GM12878 (cell line): ENCODE results near the gene NOL3. TPM values are rescaled to one million over a fixed set of nuclear protein-coding genes. Genes with fewer than 3 reads are reported as not detected.

Source experiments
- ATAC-seq: fragments of 200-7000 bp; cut with Tn5 transposase; 3 replicates; pipeline ENCODE4 v1.9.1; 2020; ENCODE audit warnings: mild to moderate bottlenecking, moderate library complexity
- BruUV-seq: library from RNA; stranded (reverse); fragments of 400-500 nt; replicated peaks from 2 replicates; lab custom pipeline; 2021; lab: Mats Ljungman, UMichigan
- CTCF ChIA-PET: fragments of 300-600 bp; sonication (Branson Sonifier 250); formaldehyde crosslinking; extraction: SDS; loops from one replicate; lab custom pipeline; 2021; ENCODE audit warnings: inconsistent platforms; lab: Yijun Ruan, JAX
- POLR2A ChIA-PET: fragments of 350-600 bp; formaldehyde crosslinking; extraction: SDS; loops from one replicate; lab custom pipeline; 2021; ENCODE audit warnings: inconsistent platforms; lab: Charles Lee
- RAD21 ChIA-PET: fragments of 300-600 bp; sonication (Branson Sonifier 250); formaldehyde crosslinking; loops from one replicate; lab custom pipeline; 2023; ENCODE audit warnings: antibody characterized with exemption; ENCODE audit not compliant: unreplicated experiment; lab: Charles Lee
- SMC1A ChIA-PET: fragments of 300-600 bp; sonication (Branson Sonifier 250); formaldehyde crosslinking; loops from one replicate; lab custom pipeline; 2023; ENCODE audit not compliant: unreplicated experiment, uncharacterized antibody; lab: Charles Lee
- DNase-seq: peaks from one replicate; pipeline ENCODE4 v3.0.0-alpha.2; 2011; ENCODE audit warnings: low read depth, low spot score
- FAIRE-seq: peaks from 3 replicates; lab custom pipeline; 2011; peaks lifted over from hg19 to GRCh38; lab: Jason Lieb, UNC
- H2AFZ ChIP-seq: 2 replicates; pipeline ENCODE4 v1.6.0; 2011; ENCODE audit warnings: low read depth, low read length, control low read depth; ENCODE audit not compliant: control insufficient read depth
- H3K27ac ChIP-seq: 2 replicates; pipeline ENCODE4 v1.5.1; 2011; ENCODE audit warnings: control low read depth; ENCODE audit not compliant: control insufficient read depth, insufficient read depth
- H3K27me3 ChIP-seq, 2 experiments: replicated peaks in 1 of 2; 2 replicates each; pipeline versions ENCODE4 v1.6.0 to v1.6.1; 2011; ENCODE audit warnings: low read length in 1 of 2; ENCODE audit not compliant: control insufficient read depth in 2 of 2, insufficient read depth in 2 of 2
- H3K36me3 ChIP-seq, 2 experiments: 2 replicates each; pipeline ENCODE4 v1.5.1; 2011; ENCODE audit warnings: low read length in 1 of 2; ENCODE audit not compliant: control insufficient read depth in 2 of 2, insufficient read depth in 2 of 2
- H3K4me1 ChIP-seq: 2 replicates; pipeline ENCODE4 v1.6.1; 2011; ENCODE audit warnings: mild to moderate bottlenecking, low read length, moderate library complexity, mixed read lengths; ENCODE audit not compliant: control insufficient read depth, insufficient read depth
- H3K4me2 ChIP-seq: 2 replicates; pipeline ENCODE4 v1.6.0; 2011; ENCODE audit warnings: control low read depth; ENCODE audit not compliant: control insufficient read depth, insufficient read depth
- H3K4me3 ChIP-seq: fragments of 200-600 bp; sonication (generic); 2 replicates; pipeline ENCODE4 v1.5.1; 2016
- H3K79me2 ChIP-seq: 2 replicates; pipeline ENCODE4 v1.6.0; 2011; ENCODE audit warnings: low read length; ENCODE audit not compliant: control insufficient read depth, insufficient read depth
- H3K9ac ChIP-seq: 2 replicates; pipeline ENCODE4 v1.8.0; 2011; ENCODE audit warnings: low read length, control low read depth, mixed read lengths; ENCODE audit not compliant: control insufficient read depth, insufficient read depth
- H3K9me3 ChIP-seq: replicated peaks from 3 replicates; pipeline ENCODE4 v1.5.1; 2011; ENCODE audit warnings: mild to moderate bottlenecking, low read length; ENCODE audit not compliant: control insufficient read depth, insufficient read depth
- H4K20me1 ChIP-seq: 2 replicates; pipeline ENCODE4 v1.6.0; 2011; ENCODE audit not compliant: control insufficient read depth, insufficient read depth
- BCL11A ChIP-seq: IDR thresholded peaks from 2 replicates; pipeline ENCODE4 v1.6.1; 2011; ENCODE audit warnings: low read depth, low read length
- CBFB ChIP-seq: IDR thresholded peaks from 2 replicates; pipeline ENCODE4 v1.6.1; 2016; ENCODE audit warnings: antibody characterized with exemption, low read depth
- HDAC2 ChIP-seq: fragments of 200-600 bp; sonication (generic); IDR thresholded peaks from 2 replicates; pipeline ENCODE4 v1.6.1; 2017
- HDGF ChIP-seq: fragments of 450-650 bp; IDR thresholded peaks from 2 replicates; pipeline ENCODE4 v1.6.1; 2016; ENCODE audit warnings: antibody characterized with exemption
- IKZF1 ChIP-seq: fragments of 450-650 bp; conservative IDR thresholded peaks from 2 replicates; pipeline ENCODE4 v1.6.1; 2017; ENCODE audit warnings: antibody characterized with exemption, mild to moderate bottlenecking
- KAT2A ChIP-seq: conservative IDR thresholded peaks from 2 replicates; pipeline ENCODE4 v1.6.1; 2011; ENCODE audit warnings: low read depth, low read length; ENCODE audit not compliant: control insufficient read depth
- MEF2B ChIP-seq: fragments of 450-650 bp; IDR thresholded peaks from 2 replicates; pipeline ENCODE4 v1.6.1; 2018; ENCODE audit warnings: mild to moderate bottlenecking, moderate library complexity; ENCODE audit not compliant: partially characterized antibody, poor library complexity, severe bottlenecking
- MXI1 ChIP-seq: fragments of 150-350 bp; IDR thresholded peaks from 2 replicates; pipeline ENCODE4 v1.6.1; 2011; ENCODE audit warnings: low read depth, mild to moderate bottlenecking, inconsistent platforms, low read length, improper control_type of control experiment
- SPI1 ChIP-seq: IDR thresholded peaks from 2 replicates; pipeline ENCODE4 v1.6.1; 2011; ENCODE audit warnings: low read depth, mild to moderate bottlenecking, low read length, moderate library complexity, borderline replicate concordance; ENCODE audit not compliant: insufficient read depth
- SUPT20H ChIP-seq: IDR thresholded peaks from 2 replicates; pipeline ENCODE4 v1.6.1; 2011; ENCODE audit warnings: low read depth, mild to moderate bottlenecking, low read length, moderate library complexity, borderline replicate concordance; ENCODE audit not compliant: control insufficient read depth
- TAF1 ChIP-seq: IDR thresholded peaks from 2 replicates; pipeline ENCODE4 v1.6.1; 2011; ENCODE audit warnings: mild to moderate bottlenecking, low read depth, low read length, borderline replicate concordance
- WRNIP1 ChIP-seq: IDR thresholded peaks from 2 replicates; pipeline ENCODE4 v1.6.1; 2011; ENCODE audit warnings: low read depth, low read length, improper control_type of control experiment, borderline replicate concordance
- ZBTB11 ChIP-seq: fragments of 450-650 bp; formaldehyde crosslinking; IDR thresholded peaks from 2 replicates; pipeline ENCODE4 v1.5.0; 2022; ENCODE audit warnings: mild to moderate bottlenecking, missing genetic modification characterization
- ZNF274 ChIP-seq: IDR thresholded peaks from one replicate; pipeline ENCODE4 v1.8.0; 2011; ENCODE audit not compliant: insufficient read length, insufficient read depth
- ZZZ3 ChIP-seq: IDR thresholded peaks from 2 replicates; pipeline ENCODE4 v1.6.1; 2011; ENCODE audit warnings: low read depth; ENCODE audit not compliant: control insufficient read depth, insufficient read length
- WGBS: methylation state at CpG from one replicate; pipeline ENCODE4 v1.1.6; 2016; ENCODE audit warnings: low lambda C conversion rate; ENCODE audit not compliant: insufficient replicate concordance, insufficient coverage; ENCODE audit errors: missing lambda C conversion rate; 5-methylcytosine and 5-hydroxymethylcytosine counted together
- in situ Hi-C: fragments of 300-500 bp; cut with MboI; formaldehyde crosslinking; loops from 9 replicates; pipeline ENCODE4 v1.14.3; 2018; ENCODE audit warnings: mixed read lengths
- intact Hi-C: fragments of 100-400 bp; cut with micrococcal nuclease; formaldehyde crosslinking; loops from one replicate; pipeline ENCODE4 v1.14.2; 2022; ENCODE audit not compliant: unreplicated experiment
- polyA plus RNA-seq, 11 experiments: library from polyadenylated mRNA; depleted of rRNA in 4 of 11; unstranded in 6 of 11; stranded (reverse) in 5 of 11; fragments of >200 nt; fragmentation: Nextera tagmentation in 4 of 11; fragmentation: Illumina TruSeq in 1 of 11; extraction: Ambion mirVana in 4 of 11; extraction: Trizol in 1 of 11; gene quantifications; 1 replicate in 1 of 11; 2 replicates in 10 of 11; pipeline versions ENCODE4 v1.2.1 to v1.2.3, GENCODE V29; 2011 to 2016; ENCODE audit warnings: inconsistent platforms in 2 of 11, missing spikeins in 2 of 11, low read depth in 1 of 11
- total RNA-seq, 4 experiments: library from RNA; depleted of rRNA in 3 of 4; stranded (reverse); fragments of >200 nt in 3 of 4; fragmentation: Illumina TruSeq in 1 of 4; extraction: Trizol in 1 of 4; gene quantifications; 2 replicates each; pipeline versions ENCODE4 v1.2.1 to v1.2.3, GENCODE V29; 2013 to 2021

Gene NOL3
- total and polyA plus RNA-seq, 10 of the 15 experiments (the other 5 are each of a cell fraction or from before 2014, with no cell fraction given) = 0.31 to 18.4 (median 2.7) TPM

GRCh38 chr16:67173808-67174705 is 3.7 kb downstream of the NOL3 start:
- H3K4me2 ChIP-seq = peak overlapping the region; percentile 99
- POLR2A ChIA-PET = interaction anchor here (1.3 to 10.9 kb wide), 3 partner anchors 8 to 19 kb away, joined by 3 to 137 read pairs (median 4); partner anchors contain the start of genes FBXL8, HSF4 and TRADD
- TF ChIP-seq HDAC2 (no peak), KAT2A (no peak), BCL11A (no peak), WRNIP1 (no peak), ZNF274 (no peak), MEF2B (peak; percentile 37), SUPT20H (no peak), SPI1 (peak; percentile 74), MXI1 (no peak; the same call in none of the 2 replicates), ZZZ3 (no peak), CBFB (no peak), ZBTB11 (CRISPR knock-in tag) (no peak), TAF1 (no peak), IKZF1 (peak; percentile 50), HDGF (no peak; the same call in 1 of the 2 replicates)

More at GRCh38 chr16:67173808-67174705, 3.7 kb downstream of the NOL3 start:
- intact Hi-C loops (no loop called here), in situ Hi-C loops (no loop called here)
- H3K4me3 ChIP-seq = peak overlapping the region; percentile 55
- H3K9me3 ChIP-seq = no peaks in the 10 kb centered on the region
- no TSS peak for BruUV-seq
- CTCF ChIA-PET = interaction anchor here (0.8 to 5.3 kb wide), 16 partner anchors 7 to 293 kb away, joined by 3 to 36 read pairs (median 3); partner anchors contain the start of genes FBXL8 and TRADD
- H3K36me3 ChIP-seq = no peaks in the 10 kb centered on the region
- no peak overlapping the region for H3K27ac ChIP-seq
- no peaks in the 10 kb centered on the region for H3K79me2 ChIP-seq
- no peak for DNase-seq
- no peak for FAIRE-seq
- SMC1A ChIA-PET = interaction anchor here (1.0 to 2.4 kb wide), 5 partner anchors 9 to 13 kb away, joined by 4 to 9 read pairs (median 5); no protein-coding TSS in a partner anchor
- RAD21 ChIA-PET = interaction anchor here (1.2 to 2.7 kb wide), 7 partner anchors 11 to 156 kb away, joined by 3 to 8 read pairs (median 6); partner anchors contain the start of genes B3GNT9, FBXL8 and TRADD
- peaks cover 44% of the 10 kb centered on the region for H3K4me1 ChIP-seq
- H2AFZ ChIP-seq = peak overlapping the region; percentile 63
- H4K20me1 ChIP-seq = no peaks in the 10 kb centered on the region; the same call in 1 of the 2 replicates
- peak; percentile 70 for ATAC-seq
- no peaks in the 10 kb centered on the region for H3K27me3 ChIP-seq
- WGBS = 1% methylated on average over 70 of the region's 71 CpGs
- H3K9ac ChIP-seq = peak overlapping the region; percentile 7; the same call in 1 of the 2 replicates
